Measurements from ENCODE around the gene RETSAT.
A peak's percentile ranks its signal among the peaks of the same experiment; 100 is the strongest.
"Not testable (repeated sequence)": the region's sequence is repeated elsewhere in the genome, so short reads cannot be mapped to it uniquely, and the experiment has no call there.

RETSAT gene

DNA sequence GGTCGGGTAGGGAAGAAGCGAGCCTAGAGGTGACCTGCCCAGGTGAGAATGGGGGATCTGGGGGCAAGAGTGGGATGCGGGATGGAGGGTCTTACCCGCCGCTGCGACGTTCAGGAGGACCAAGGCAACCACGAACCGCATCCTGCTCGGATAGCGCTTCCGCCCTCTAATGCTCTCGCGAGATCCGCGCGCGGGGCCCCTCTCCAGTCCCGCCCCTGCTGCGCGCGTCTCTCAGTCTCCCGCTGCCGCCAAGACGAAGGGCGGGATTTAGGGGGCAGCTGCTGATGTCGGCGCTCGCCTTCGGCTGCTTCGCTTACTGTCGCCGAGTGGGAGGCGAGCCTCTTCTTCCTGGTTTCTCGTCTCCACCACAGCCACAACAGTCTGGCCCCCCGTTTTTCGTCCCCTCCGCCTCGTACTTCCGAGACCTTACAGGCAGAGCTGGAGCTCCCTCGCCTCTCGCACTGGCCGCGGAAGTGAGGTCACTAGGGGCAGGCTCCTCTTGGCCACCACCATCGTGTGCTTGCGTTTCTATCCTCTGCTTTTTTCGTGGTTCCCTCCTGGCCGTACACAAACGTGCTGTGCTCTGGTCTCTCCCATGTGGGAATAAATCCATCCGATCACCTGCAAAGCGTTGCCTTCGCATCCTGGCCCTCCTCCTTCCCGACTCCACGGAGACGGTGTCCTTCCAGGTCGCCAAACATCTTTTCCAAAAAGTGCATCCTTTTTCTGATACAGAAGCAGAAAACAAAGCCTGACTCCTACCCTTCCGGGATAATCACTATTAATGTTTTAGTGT is 26.3 kb downstream of the RETSAT start, which contains the start of gene TGOLN2:
TSS of gene TGOLN2 (minus strand) at position 168 of the 796 bp plus-strand sequence. CDS start at position 141, 27 bp downstream.
- Mint-ChIP-seq H3K4me3 (peak within 1 kb of the TSS; percentile 99), H3K36me3 (peaks cover 18% of the 10 kb centered on the region), H3K9me3 (no peaks in the 10 kb centered on the region), H3K27me3 (no peaks in the 10 kb centered on the region), H3K27ac (peak within 1 kb of the TSS; percentile 100), H3K4me1 (peaks cover 40% of the 10 kb centered on the region)

DNA sequence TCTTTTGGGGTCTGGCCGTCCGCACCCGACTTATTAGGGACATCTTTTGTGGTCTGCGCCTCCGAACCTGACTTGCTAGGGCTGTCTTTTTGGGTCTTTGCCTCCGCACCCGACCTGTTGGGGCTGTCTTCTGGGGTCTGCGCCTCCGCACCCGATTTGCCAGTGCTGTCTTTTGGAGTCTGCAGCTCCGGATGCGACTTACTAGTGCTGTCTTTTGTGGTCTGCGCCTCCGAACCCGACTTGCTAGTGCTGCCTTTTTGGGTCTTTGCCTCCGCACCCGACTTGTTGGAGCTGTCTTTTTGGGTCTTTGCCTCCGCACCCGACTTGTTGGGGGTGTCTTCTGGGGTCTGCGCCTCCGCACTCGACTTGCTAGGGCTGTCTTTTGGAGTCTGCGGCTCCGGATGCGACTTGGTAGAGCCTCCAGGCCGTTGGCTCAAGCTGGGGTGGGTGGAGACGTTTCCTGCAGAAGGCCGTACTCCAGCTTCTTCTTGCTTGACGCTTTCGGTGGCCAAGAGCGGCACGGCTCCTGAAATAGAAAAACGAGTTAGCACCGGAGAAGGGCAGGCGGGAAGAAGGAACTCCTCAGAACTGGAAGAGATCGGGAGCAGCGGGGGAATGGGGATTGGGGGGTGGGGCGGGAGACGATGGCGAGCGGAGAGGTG is 27.0 kb downstream of the RETSAT start:
- no peaks in the 10 kb centered on the region for H3K9me3 Mint-ChIP-seq
- peak overlapping the region; percentile 100 for H3K27ac Mint-ChIP-seq
- peak overlapping the region; percentile 99 for H3K4me3 Mint-ChIP-seq
- H3K36me3 Mint-ChIP-seq, result peaks cover 23% of the 10 kb centered on the region
- H3K4me1 Mint-ChIP-seq, result peaks cover 47% of the 10 kb centered on the region
- no peaks in the 10 kb centered on the region for H3K27me3 Mint-ChIP-seq

DNA sequence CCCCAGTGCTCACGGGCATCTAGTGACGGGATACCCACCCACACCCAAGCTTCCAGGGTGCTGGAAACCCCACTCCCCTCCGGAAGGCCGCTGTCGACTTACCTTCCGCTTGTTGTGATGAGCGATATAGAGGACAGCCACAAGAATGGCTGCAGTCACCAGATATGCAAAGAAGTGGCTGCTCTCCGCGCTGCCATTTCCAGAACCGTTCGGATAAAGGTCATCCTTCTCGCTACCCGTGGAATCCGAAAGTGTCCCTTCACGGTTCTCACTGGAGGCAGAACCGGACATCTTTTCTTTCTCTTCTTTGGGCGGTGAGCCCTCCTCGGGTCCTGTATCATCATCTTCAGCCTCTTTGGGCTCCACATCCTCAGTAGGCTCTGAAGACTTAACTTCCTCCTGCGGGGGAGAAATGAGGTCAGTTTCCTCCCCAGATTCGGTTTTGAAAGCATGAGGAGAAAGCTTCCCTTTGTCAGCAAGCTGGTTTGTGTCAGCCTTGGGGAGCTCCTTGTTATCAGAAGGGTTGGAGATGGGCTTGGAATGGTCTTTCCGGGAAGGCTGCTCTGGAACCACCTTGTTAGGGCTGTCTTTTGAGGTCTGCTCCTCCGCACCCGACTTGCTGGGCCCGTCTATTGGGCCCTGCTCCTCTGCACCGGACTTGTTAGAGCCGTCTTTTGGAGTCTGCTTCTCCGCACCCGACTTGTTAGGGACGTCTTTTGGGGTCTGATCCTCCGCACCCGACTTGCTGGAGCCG is 27.7 kb downstream of the RETSAT start:
- Mint-ChIP-seq H3K9me3 (no peaks in the 10 kb centered on the region), H3K4me3 (peak overlapping the region; percentile 99), H3K36me3 (peaks cover 25% of the 10 kb centered on the region), H3K4me1 (peaks cover 54% of the 10 kb centered on the region), H3K27ac (peak overlapping the region; percentile 100), H3K27me3 (no peaks in the 10 kb centered on the region)

DNA sequence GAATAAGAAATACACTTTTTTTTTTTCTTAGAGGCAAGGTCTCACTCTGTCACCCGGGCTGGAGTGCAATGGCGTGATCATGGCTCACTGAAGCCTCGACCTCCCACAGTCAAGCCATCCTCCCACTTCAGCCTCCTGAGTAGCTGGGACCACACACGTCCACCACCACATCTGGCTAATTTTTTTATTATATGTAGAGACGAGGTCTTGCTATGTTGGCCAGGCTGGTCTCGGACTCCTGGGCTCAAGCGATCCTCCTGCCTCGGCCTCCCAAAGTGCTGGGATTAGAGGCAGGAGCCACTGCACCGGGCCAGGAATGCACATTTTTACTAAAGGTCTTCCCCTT is 28.9 kb downstream of the RETSAT start:
- H3K9me3 Mint-ChIP-seq, result no peaks in the 10 kb centered on the region
- H3K27ac Mint-ChIP-seq, result peak overlapping the region; percentile 92
- H3K4me1 Mint-ChIP-seq, result peaks cover 65% of the 10 kb centered on the region
- no peaks in the 10 kb centered on the region for H3K27me3 Mint-ChIP-seq
- peak overlapping the region; percentile 99 for H3K4me3 Mint-ChIP-seq
- H3K36me3 Mint-ChIP-seq, result peaks cover 30% of the 10 kb centered on the region

DNA sequence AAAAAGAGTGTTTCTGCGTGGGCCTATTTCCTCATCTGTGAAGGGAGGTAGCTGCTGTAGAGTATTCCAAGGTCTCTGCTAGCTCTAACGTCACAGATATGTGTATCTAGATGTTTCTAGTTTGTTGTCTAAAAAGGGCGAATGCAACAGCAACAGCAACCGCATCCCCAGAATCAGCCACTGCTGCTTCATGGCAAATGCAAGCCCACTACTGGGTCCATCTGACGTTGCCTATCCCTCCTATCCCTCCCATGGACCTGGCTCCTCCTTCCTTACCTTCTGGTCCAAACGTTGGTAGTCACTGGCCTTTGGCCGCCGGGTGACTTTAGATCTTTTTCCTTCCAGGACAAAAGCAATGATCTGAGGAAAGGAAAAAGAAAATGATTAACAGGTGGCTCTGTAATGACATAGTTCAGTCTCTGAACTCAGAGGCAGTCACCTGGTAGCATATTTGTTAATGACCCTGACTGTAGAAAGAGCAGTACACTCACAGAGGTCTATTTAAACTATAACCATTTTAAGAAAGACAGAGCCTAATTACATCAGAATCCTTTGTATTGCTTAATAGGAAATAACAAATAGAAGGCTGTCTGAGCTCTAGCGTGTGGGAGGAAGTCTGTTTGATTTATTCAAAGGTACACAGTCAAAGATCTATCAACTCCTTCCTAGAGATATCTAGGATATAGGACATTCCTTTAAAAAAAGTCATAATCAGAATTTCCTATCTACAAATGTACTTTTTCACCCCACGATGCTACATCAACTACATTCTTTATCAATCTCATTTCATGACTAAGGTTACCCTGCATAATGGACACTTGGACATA is 29.5 kb downstream of the RETSAT start:
- H3K4me3 Mint-ChIP-seq, result peak overlapping the region; percentile 99
- H3K9me3 Mint-ChIP-seq, result no peaks in the 10 kb centered on the region
- H3K36me3 Mint-ChIP-seq, result peaks cover 35% of the 10 kb centered on the region
- H3K4me1 Mint-ChIP-seq, result peaks cover 71% of the 10 kb centered on the region
- peak overlapping the region; percentile 92 for H3K27ac Mint-ChIP-seq
- no peaks in the 10 kb centered on the region for H3K27me3 Mint-ChIP-seq

DNA sequence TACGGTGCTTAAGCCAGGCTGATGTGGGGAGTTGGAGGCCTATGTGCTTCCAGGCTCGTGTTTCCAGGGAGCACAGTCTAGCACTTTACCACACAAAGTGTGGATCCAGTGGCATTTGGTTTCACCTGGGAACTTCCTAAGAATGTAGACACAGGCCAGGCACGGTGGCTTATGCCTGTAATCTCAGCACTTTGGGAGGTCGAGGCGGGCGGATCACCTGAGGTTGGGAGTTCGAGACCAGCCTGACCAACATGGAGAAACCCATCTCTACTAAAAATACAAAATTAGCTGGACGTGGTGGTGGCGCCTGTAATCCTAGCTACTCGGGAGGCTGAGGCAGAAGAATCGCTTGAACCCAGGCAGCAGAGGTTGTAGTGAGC is 30.4 kb downstream of the RETSAT start:
- H3K27ac Mint-ChIP-seq, result peak overlapping the region; percentile 83
- peak overlapping the region; percentile 99 for H3K4me3 Mint-ChIP-seq
- peaks cover 40% of the 10 kb centered on the region for H3K36me3 Mint-ChIP-seq
- H3K4me1 Mint-ChIP-seq, result peaks cover 75% of the 10 kb centered on the region
- H3K9me3 Mint-ChIP-seq, H3K27me3 Mint-ChIP-seq: not testable (repeated sequence)

DNA sequence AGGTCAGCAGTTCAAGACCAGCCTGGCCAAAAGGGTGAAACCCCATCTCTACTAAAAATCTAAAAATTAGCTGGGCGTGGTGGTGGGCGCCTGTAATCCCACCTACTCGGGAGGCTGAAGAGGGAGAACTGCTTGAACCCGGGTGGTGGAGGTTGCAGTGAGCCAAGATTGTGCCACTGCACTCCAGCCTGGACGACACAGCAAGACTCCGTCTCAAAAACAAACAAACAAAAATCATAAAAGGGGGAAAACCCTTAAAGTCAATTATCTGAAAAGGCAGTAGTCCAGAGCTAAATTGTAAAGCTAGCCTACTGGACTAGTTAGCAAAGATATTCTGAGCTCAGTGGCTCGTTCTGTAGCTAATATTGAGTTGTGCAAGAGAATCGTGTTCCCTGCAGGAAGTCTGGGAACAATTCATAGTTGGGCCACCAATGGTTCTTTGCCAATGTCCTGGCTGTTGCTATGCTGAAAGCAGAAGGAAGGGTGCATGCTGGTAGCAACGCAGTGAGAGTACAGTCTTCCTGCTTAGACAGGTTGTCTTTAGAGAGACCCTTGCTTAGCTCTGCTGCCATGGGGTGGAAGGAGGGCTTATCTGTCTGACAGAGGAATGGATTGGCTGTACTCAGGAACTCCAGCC is 30.9 kb downstream of the RETSAT start:
- H3K27ac Mint-ChIP-seq, result peak overlapping the region; percentile 83
- peak overlapping the region; percentile 99 for H3K4me3 Mint-ChIP-seq
- no peaks in the 10 kb centered on the region for H3K27me3 Mint-ChIP-seq
- peaks cover 76% of the 10 kb centered on the region for H3K4me1 Mint-ChIP-seq
- H3K9me3 Mint-ChIP-seq, result no peaks in the 10 kb centered on the region
- H3K36me3 Mint-ChIP-seq, result peaks cover 45% of the 10 kb centered on the region

DNA sequence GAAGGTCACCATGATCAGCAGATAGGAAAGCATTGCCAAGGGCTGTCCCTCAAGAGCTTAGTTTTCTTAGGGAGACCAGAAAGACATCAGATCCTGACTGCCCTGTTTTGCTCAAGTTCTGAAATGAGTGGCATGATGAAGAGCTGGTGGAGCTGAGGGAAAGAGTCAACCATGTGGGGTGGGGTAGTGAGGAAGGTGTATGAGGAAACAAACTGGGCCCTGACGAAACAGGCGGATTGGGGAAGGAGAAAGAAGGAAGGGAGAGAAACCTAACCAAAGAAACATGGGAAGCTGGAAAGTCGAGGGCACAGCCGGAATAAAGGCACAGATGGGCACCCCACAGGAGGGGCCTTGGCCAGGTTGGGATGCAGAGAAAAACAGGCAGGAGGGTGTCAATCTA is 34.5 kb downstream of the RETSAT start:
- peak overlapping the region; percentile 38 for H3K4me3 Mint-ChIP-seq
- peaks cover 77% of the 10 kb centered on the region for H3K4me1 Mint-ChIP-seq
- H3K9me3 Mint-ChIP-seq, result no peaks in the 10 kb centered on the region
- H3K36me3 Mint-ChIP-seq, result peaks cover 35% of the 10 kb centered on the region
- no peaks in the 10 kb centered on the region for H3K27me3 Mint-ChIP-seq
- peak overlapping the region; percentile 87 for H3K27ac Mint-ChIP-seq

DNA sequence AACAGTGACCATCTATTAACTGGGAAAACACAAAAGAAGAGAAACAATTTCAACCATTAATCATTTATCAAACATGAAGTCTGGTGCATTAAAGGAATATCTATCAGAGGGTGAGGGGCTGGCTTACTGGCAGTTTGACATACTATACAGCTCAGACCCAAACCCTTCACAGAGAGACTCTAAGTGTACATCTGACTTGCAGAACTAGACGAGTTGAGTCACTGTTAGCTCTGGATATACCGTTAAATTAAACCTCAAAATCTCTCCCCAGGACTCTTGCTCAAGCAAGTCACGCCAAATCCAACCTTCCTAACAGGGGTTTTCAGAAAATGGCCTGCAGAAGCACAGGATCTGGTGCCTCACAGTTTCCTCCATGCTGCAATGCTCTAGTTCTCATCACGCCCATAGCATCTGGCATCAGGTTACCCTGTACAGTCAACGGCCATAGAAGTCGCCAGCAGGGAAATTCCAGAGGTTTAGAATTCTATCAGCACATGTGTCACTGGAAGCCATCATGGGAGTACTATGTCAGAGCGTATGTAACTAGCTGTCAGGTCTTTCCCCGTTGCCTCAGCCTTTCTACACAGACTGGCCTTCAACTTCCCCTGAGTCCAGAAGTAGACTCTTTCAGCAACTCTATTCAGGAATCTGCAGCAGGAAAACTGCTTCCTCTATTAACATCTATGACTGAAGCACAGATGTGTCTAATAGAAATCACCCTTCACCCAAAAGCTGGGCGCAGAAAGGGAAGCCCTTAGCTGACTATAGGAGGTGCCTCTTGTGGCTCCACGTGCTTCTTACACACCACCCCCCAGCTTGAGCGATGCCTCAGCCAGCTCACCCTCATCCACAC is 35.9 kb downstream of the RETSAT start:
- H3K9me3 Mint-ChIP-seq, result no peaks in the 10 kb centered on the region
- H3K36me3 Mint-ChIP-seq, result peaks cover 33% of the 10 kb centered on the region
- peak overlapping the region; percentile 96 for H3K27ac Mint-ChIP-seq
- H3K27me3 Mint-ChIP-seq, result no peaks in the 10 kb centered on the region
- H3K4me3 Mint-ChIP-seq, result peak overlapping the region; percentile 59
- H3K4me1 Mint-ChIP-seq, result peaks cover 66% of the 10 kb centered on the region

DNA sequence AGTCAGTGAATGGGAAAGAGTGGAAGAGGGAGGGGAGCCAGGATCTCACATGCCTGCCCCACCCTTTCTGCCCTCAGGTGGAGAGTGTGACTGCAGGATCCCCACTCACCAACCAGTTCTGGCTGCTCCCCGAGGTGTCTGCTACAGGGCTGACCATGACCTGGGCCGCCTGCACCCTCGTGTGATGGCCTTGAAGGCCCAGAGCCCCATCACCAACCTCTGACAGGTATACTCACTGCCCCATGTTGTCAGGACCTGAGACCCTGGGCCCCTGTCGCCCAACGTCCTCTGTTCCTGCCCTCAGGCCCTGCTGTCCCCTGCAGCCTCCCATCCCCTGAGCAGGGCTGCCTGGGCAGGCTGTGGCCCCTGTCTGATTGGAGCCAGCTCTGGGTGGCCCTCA is 38.4 kb downstream of the RETSAT start:
- H3K4me1 Mint-ChIP-seq, result peaks cover 41% of the 10 kb centered on the region
- peaks cover 24% of the 10 kb centered on the region for H3K36me3 Mint-ChIP-seq
- H3K4me3 Mint-ChIP-seq, H3K27me3 Mint-ChIP-seq, H3K9me3 Mint-ChIP-seq: not testable (repeated sequence)
- H3K27ac Mint-ChIP-seq, result peak overlapping the region; percentile 70

DNA sequence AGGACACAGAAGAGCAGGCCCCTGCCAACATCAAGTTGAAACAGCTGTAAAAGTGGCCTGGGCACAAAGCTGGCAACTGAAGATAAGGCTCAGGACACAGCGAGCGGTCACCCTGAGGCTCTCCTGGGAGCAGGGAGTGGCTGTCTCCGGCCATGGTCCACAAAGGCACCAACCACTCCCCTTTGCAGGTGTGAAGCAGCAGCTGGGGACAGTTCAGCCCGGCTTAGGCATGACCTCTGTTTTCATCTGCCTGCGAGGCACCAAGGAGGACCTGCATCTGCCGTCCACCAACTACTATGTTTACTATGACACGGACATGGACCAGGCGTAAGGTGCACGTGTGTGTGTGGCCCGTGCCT is 39.5 kb downstream of the RETSAT start:
- no peaks in the 10 kb centered on the region for H3K9me3 Mint-ChIP-seq
- H3K27ac Mint-ChIP-seq, result no peak overlapping the region
- H3K27me3 Mint-ChIP-seq, result no peaks in the 10 kb centered on the region
- H3K36me3 Mint-ChIP-seq, result peaks cover 16% of the 10 kb centered on the region
- H3K4me3 Mint-ChIP-seq, result no peak overlapping the region
- H3K4me1 Mint-ChIP-seq, result peaks cover 38% of the 10 kb centered on the region

DNA sequence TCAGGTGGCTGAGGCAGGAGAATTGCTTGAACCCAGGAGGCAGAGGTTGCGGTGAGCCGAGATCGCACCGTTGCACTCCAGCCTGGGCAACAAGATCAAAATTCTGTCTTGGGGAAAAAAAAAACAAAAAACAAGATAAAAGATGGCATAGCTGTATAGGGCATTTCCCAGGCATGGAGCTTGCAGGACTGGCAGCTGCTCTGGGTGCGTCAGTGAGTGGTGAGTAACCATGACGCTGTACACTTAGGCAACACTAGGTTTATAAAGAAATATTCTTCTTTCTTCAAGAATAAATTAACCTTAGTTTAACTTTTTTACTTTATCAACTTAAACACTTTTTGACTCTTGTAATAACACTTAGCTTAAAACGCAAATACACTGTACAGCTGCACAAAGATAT is 41.9 kb downstream of the RETSAT start:
- peaks cover 4% of the 10 kb centered on the region for H3K36me3 Mint-ChIP-seq
- no peaks in the 10 kb centered on the region for H3K27me3 Mint-ChIP-seq
- H3K4me3 Mint-ChIP-seq, result no peak overlapping the region
- no peak overlapping the region for H3K27ac Mint-ChIP-seq
- no peaks in the 10 kb centered on the region for H3K9me3 Mint-ChIP-seq
- peaks cover 40% of the 10 kb centered on the region for H3K4me1 Mint-ChIP-seq

DNA sequence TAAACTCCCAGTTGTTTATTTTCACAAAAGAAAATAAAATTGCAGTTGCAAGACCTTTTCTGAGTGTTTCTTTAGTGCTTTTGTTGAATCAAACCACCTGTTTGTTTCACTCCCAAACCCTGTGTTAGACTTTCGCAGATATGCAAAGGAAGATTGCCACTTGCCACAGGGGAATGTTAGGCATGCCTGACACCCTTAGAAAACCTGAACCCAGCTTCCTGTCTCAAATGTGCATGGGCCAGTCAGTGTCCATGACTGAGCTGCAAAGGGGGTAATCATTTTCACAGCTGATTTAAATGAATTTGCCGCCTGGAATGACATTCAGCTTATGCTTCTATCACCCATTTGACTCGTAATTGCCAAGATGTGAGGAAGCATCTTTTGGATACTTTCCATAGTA is 44.0 kb downstream of the RETSAT start:
- peak overlapping the region; percentile 97 for H3K27ac Mint-ChIP-seq
- H3K36me3 Mint-ChIP-seq, result no peaks in the 10 kb centered on the region

DNA sequence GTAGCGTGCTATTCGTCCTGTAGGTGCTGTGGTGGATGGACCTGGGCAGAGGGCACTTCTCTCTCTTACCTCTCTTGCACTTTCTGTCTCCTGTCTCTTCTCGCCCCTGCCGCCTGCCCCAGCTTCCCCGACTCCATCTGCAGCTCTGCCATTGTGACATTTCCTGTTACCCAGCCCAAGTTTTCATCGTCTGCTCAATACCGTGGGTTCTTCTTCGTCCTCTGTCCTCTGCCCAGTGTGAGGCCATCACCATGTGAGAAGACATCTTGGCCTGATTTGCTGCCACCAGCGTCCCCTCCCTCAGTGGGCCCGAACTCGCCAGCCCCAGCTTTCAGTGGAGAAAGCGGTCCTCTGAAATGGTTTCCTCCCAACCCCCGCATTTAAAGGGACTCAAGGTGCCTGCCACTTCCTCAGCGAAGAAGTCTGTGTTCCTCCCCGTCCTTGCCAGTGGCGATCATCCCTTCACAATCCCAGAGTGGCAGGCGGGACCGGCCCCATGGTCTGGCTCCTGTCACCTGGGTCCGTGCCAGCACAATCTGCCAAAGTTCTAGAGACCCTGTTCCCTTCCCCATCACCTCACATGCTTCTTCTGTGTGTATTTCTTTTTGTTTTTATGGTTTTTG is 44.5 kb downstream of the RETSAT start:
- H3K36me3 Mint-ChIP-seq, result no peaks in the 10 kb centered on the region
- peaks cover 47% of the 10 kb centered on the region for H3K4me1 Mint-ChIP-seq
- no peaks in the 10 kb centered on the region for H3K27me3 Mint-ChIP-seq
- H3K4me3 Mint-ChIP-seq, result peak overlapping the region; percentile 85
- no peaks in the 10 kb centered on the region for H3K9me3 Mint-ChIP-seq
- H3K27ac Mint-ChIP-seq, result peak overlapping the region; percentile 97

More for the DNA sequence above, 44.0 kb downstream of the RETSAT start:
- peaks cover 47% of the 10 kb centered on the region for H3K4me1 Mint-ChIP-seq
- no peaks in the 10 kb centered on the region for H3K27me3 Mint-ChIP-seq
- H3K4me3 Mint-ChIP-seq, result peak overlapping the region; percentile 85
- H3K9me3 Mint-ChIP-seq, result no peaks in the 10 kb centered on the region
